ENCODE measurements around the gene CMTR1.

DNA sequence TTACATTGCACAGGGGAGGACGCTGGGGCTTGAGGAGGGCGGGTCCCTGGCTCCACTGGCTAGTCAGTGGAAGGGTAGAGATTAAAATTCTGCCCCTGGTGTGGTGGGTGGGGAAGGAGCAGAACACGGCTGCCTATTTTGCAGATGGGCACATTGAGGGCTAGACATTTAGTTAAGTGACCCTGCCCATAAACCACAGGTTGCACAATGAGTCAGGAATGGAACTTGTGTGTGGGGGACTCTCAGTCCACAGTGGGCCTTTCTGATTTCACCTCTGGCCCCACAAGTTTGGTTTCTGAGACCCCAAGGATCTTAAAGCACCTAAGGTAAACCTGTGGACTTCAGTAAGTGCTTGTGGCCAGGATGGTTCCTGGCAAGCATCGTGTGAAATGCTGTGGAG, 88.7 kb downstream of the CMTR1 start:
- no peak for TF ChIP-seq POLR2A (IDR thresholded peaks at IDR 0.05; ENCODE audit: extremely low read depth, insufficient read length)
- TF ChIP-seq, protein P1, sequence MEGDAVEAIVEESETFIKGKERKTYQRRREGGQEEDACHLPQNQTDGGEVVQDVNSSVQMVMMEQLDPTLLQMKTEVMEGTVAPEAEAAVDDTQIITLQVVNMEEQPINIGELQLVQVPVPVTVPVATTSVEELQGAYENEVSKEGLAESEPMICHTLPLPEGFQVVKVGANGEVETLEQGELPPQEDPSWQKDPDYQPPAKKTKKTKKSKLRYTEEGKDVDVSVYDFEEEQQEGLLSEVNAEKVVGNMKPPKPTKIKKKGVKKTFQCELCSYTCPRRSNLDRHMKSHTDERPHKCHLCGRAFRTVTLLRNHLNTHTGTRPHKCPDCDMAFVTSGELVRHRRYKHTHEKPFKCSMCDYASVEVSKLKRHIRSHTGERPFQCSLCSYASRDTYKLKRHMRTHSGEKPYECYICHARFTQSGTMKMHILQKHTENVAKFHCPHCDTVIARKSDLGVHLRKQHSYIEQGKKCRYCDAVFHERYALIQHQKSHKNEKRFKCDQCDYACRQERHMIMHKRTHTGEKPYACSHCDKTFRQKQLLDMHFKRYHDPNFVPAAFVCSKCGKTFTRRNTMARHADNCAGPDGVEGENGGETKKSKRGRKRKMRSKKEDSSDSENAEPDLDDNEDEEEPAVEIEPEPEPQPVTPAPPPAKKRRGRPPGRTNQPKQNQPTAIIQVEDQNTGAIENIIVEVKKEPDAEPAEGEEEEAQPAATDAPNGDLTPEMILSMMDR (IDR thresholded peaks at IDR 0.05; ENCODE audit: low read depth, low read length): no peak
- TF ChIP-seq, protein P2, sequence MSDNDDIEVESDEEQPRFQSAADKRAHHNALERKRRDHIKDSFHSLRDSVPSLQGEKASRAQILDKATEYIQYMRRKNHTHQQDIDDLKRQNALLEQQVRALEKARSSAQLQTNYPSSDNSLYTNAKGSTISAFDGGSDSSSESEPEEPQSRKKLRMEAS (IDR thresholded peaks at IDR 0.05; ENCODE audit: low read depth, low read length): no peak
